HG02884 (cell line): ENCODE measurements around the gene AK4.

ENCODE experiments used
- ATAC-seq: cut with Tn5 transposase; IDR thresholded peaks from one replicate; pipeline ENCODE4 v1.9.1; 2021; ENCODE audit warnings: mild to moderate bottlenecking, moderate library complexity; ENCODE audit not compliant: unreplicated experiment

Gene AK4

DNA sequence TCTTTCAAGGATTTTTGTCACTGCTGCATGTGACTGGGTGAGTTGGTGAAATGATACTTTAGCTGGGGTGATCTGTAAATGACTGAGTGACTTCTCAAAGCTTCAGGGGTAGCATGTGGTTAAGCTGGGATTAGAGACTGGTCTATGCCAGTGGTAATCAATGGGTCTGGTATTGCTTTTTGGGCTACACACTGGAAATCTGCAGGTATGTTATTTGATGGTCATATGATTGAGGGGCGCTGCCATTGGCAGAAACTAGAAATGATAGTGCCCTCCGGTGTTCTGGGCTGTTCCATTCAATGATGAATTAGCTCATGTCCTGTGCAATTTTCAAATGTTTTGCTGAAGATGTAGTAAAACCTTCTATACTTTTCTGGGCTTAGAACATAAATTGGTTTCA, 121.6 kb downstream of the AK4 start:
- no peak for ATAC-seq

DNA sequence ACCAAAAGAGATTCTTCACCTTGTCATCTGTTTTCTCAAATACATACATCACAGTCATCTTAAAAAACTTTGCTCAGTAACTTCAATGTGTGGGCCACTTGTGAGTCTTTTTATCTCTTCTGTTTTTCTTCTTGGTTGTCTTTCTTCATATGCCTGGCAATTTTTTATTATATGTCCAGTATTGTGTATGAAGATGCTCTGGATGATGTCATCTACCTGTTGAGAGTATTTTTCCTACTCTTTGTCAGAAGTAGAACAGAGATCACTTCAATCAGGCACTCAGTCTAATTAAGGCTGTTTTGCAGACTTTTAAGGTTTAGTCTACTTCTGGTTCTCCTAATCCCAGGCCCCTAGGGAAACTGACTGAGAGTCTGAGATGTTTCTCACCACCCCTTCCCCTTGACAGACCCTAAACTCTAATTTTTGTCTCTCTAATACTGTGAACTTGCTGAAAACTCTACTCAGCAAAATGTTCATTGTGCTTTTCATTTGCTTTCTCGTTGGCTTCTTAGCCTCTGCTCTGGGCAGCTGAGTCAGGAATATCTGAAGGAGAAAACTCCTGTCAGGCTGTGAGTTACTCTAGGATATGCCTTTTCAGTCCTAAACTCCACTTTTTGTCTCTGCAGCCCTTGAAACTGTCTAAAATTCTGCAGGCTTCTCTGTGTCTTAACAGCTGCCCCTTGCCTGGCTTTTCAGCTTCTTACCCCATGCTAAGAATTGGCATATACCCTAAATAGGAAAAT, 128.4 kb downstream of the AK4 start:
- no peak for ATAC-seq

DNA sequence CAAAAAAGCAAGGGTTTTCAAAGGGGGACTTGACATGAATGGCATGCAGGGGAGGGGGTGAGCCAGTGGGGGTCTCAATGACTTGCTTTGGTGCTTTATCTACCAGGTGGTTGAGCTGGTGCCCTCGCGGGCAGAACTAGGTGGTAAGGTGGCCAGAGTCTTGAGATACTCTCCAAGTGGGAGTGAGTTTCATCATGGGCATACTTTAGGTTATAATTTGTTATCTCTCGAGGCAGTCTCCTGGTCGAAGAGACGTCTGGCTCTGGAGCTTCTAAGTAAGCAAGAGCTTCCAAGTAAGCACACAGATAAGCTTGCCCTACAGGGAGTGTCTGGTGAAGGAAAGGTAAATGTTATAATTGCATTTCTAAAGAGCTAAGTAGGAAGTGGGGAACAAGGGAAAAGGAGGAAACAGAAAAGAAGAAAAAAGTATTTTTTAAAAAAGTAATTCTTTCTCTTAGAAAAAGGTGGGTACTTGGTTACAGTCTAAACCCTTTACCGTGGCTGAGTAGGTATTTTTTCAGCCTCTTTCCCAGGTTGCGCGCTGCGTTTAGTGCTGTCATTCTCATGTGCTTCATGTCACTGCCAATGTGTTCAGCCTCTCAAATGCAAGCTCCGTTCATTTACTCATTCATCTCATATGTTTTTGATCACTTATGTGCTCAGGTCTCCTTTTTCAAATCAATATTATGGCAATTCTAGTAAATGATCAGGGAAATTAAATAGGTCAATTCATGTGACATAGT, 129.8 kb downstream of the AK4 start:
- ATAC-seq: no peak

DNA sequence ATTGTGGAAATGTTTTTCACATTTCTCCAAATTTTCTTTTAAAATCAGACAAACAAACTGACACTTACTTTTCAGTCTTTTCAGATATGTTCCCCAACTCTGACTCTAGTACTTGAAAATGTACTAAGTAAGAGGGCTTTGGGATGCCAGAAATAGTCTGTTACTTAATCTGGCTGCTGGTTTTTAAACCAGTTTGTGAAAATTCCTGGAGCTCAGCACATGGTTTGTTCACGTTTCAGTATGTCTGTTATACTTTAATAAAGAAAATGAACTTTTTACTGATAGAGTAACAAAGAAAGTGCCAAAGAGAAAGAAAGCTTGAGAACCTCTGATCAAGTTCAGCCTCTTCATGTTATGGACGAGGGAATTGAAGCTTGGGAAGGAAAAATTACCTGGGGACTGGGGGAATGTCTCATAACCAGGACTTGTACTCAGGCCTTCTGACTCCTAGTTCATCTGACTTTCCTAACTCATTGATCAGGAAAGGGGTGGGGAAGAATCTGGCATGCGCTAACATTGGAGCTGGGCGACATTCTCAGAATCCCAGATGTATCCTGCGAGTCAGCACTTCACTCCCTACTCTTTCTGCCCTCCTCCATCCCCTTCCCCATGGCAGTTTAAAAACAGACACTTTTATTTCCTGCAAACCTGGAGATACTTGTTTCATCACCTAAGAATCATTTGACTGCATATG, 130.5 kb downstream of the AK4 start:
- no peak for ATAC-seq

DNA sequence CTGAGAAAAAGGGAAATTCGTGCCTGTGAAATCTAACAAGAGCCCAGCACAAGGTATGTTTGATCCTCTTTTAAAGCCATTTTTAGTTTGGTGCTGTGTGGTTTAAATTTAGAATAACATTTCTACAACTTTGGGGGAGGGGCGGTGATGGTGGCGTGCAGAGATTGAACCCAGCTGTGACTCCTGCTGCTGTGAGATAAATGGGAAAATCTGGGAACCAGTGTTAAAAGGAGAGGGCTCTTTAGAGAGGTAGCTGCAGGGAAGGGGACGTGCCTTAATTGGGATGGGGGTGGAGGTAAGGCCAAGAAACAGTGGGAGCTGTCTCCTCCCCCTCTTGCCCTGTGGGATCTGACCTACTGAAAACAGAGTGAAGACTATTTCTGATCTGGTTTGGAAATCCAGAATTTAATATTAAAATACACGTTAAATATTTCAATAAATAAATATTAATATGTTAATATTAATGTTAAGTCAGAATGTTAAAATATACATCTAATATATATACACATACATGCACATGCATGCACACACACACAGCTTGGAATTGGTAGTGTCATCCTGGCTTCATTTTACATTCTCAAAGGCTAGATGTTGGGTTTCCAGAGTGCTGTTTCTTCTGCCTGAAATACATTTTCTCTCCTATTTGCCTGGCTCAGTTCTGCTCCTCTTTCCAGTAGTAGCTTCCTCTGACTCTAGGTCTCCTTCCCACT, 131.2 kb downstream of the AK4 start:
- no peak for ATAC-seq
